Measurements from ENCODE around the gene NKD2. TPM values are rescaled to one million over a fixed set of nuclear protein-coding genes. Genes with fewer than 3 reads are reported as not detected.

The NKD2 gene
- total and polyA plus RNA-seq, 2 experiments from 2014 or later = not detected

DNA sequence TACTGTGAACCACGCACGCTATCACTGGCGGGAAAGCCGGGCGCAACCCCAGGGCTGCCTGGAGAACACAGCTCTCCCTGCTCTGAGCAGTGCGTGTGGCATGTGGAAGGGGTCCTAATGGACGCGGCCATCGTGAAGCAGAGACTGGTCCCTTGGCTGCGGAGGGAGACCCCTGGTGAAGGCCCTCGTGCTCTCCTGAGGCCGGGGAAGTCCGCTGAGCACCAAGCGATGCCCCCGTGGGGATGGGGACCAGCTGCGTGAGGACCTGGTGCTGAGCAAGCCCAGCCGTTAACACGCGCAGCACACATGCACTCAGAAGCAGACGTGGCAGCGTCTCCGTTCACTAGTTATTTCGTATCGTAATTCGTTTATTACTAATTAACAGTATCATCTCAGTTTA lies 78.8 kb downstream of the NKD2 start:
- H3K9me2 ChIP-seq (ENCODE audit: insufficient read depth) = no peaks in the 10 kb centered on the region
- in situ Hi-C loops (cut with MboI) = no loop called here
- H3F3A ChIP-seq (ENCODE audit: insufficient read depth) = no peaks in the 10 kb centered on the region
- no peaks in the 10 kb centered on the region for H3K27me3 ChIP-seq (replicated peaks; ENCODE audit: insufficient read depth)
- no peak for TF ChIP-seq EZH2phosphoT487 (IDR thresholded peaks at IDR 0.05; ENCODE audit: insufficient read depth, low read depth)
- H3K4me1 ChIP-seq (ENCODE audit: insufficient read depth) = no peaks in the 10 kb centered on the region
- no peak overlapping the region for H3K4me2 ChIP-seq (ENCODE audit: unreplicated experiment)
- H3K9me3 ChIP-seq (ENCODE audit: low read depth) = no peaks in the 10 kb centered on the region
- no peak overlapping the region for H3K27ac ChIP-seq
- no peak overlapping the region for H2AFZ ChIP-seq
- H3K79me2 ChIP-seq (ENCODE audit: insufficient read depth) = no peaks in the 10 kb centered on the region
- H3K4me3 ChIP-seq = no peak overlapping the region
- DNase-seq = no peak
- no peak overlapping the region for H3K9ac ChIP-seq
- 89 to 91% methylated on average over 25 of the region's 25 CpGs for WGBS, 2 experiments (ENCODE audit: low coverage in 1 of 2, low lambda C conversion rate in 2 of 2, missing lambda C conversion rate in 2 of 2)
- H4K20me1 ChIP-seq (ENCODE audit: insufficient read depth) = no peaks in the 10 kb centered on the region
- H3K36me3 ChIP-seq (ENCODE audit: low read depth) = no peaks in the 10 kb centered on the region

DNA sequence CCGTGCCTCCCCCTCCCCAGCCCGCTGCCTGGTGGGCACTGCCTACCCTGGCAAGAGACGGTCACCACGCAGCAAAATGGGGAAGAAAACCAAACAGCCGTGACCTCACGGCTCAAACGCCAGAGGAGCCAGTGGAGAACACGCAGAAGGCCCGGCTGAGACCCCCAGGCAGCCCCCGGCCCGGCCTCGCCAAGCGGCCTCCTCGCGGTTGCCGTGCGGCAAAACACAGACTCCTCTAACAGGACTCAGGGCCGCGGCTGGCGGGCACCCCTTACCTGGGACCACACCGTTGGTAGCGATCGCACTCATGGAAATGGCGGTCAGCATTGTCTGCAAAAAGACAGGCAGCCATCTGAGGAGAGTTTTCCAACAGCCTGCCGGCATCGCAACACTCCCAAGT lies 79.4 kb downstream of the NKD2 start:
- in situ Hi-C loops (cut with MboI) = no loop called here
- H3F3A ChIP-seq (ENCODE audit: insufficient read depth) = no peaks in the 10 kb centered on the region
- no peak overlapping the region for H3K9ac ChIP-seq
- H3K4me1 ChIP-seq (ENCODE audit: insufficient read depth) = no peaks in the 10 kb centered on the region
- H3K9me2 ChIP-seq (ENCODE audit: insufficient read depth) = no peaks in the 10 kb centered on the region
- no peak overlapping the region for H2AFZ ChIP-seq
- H3K36me3 ChIP-seq (ENCODE audit: low read depth) = no peaks in the 10 kb centered on the region
- H3K27me3 ChIP-seq (replicated peaks; ENCODE audit: insufficient read depth) = no peaks in the 10 kb centered on the region
- no peak overlapping the region for H3K27ac ChIP-seq
- no peaks in the 10 kb centered on the region for H3K79me2 ChIP-seq (ENCODE audit: insufficient read depth)
- no peak overlapping the region for H3K4me3 ChIP-seq
- WGBS, 2 experiments (ENCODE audit: low coverage in 1 of 2, low lambda C conversion rate in 2 of 2, missing lambda C conversion rate in 2 of 2) = 94 to 95% methylated on average over 19 to 26 of the region's 26 CpGs
- TF ChIP-seq EZH2phosphoT487 (IDR thresholded peaks at IDR 0.05; ENCODE audit: insufficient read depth, low read depth) = no peak
- TF ChIP-seq EZH2 (IDR thresholded peaks at IDR 0.05; ENCODE audit: insufficient read depth, poor library complexity, severe bottlenecking) = no peak
- no peak for DNase-seq
- H3K9me3 ChIP-seq (ENCODE audit: low read depth) = no peaks in the 10 kb centered on the region
- no peaks in the 10 kb centered on the region for H4K20me1 ChIP-seq (ENCODE audit: insufficient read depth)
- no peak overlapping the region for H3K4me2 ChIP-seq (ENCODE audit: unreplicated experiment)

Small RNA genes lying within 50 kb of the gene (microRNA-seq; reads per million reads assigned to microRNA genes)
- not detected for gene MIR4635 (ENCODE audit: borderline number of aligned reads)

Small RNA genes lying within 50 kb of the gene (small RNA-seq; reads per million reads assigned to genes)
- not detected for gene MIR4635 (ENCODE audit: low read depth, low replicate concordance)

Other genes with a start within 250 kb of the NKD2 start
- gene ZDHHC11B, start 224.1 kb upstream of the NKD2 start, total RNA-seq (2014; rRNA removed; shearing (Covaris generic)) = not detected in 2 replicates
- gene ZDHHC11B, start 224.1 kb upstream of the NKD2 start, polyA plus RNA-seq (2016; fragmentation: Nextera tagmentation; extraction: Ambion mirVana) = not detected in 2 replicates
- gene ZDHHC11, start 157.8 kb upstream of the NKD2 start, total RNA-seq (2014; rRNA removed; shearing (Covaris generic)) = 0.65 TPM in 1 of 2 replicates, not detected in the other
- 0.19 and 0.26 TPM in 2 replicates for gene ZDHHC11, start 157.8 kb upstream of the NKD2 start, polyA plus RNA-seq (2016; fragmentation: Nextera tagmentation; extraction: Ambion mirVana)
- gene BRD9, start 116.0 kb upstream of the NKD2 start, total RNA-seq (2014; rRNA removed; shearing (Covaris generic)) = 25.9 and 30.6 TPM in 2 replicates
- gene BRD9, start 116.0 kb upstream of the NKD2 start, polyA plus RNA-seq (2016; fragmentation: Nextera tagmentation; extraction: Ambion mirVana) = 16.8 and 18.2 TPM in 2 replicates
- 19.5 and 24.0 TPM in 2 replicates for gene TRIP13, start 115.9 kb upstream of the NKD2 start, total RNA-seq (2014; rRNA removed; shearing (Covaris generic))
- gene TRIP13, start 115.9 kb upstream of the NKD2 start, polyA plus RNA-seq (2016; fragmentation: Nextera tagmentation; extraction: Ambion mirVana) = 20.4 and 25.9 TPM in 2 replicates
- 1.6 and 1.9 TPM in 2 replicates for gene SLC12A7, start 103.3 kb downstream of the NKD2 start, total RNA-seq (2014; rRNA removed; shearing (Covaris generic))
- gene SLC12A7, start 103.3 kb downstream of the NKD2 start, polyA plus RNA-seq (2016; fragmentation: Nextera tagmentation; extraction: Ambion mirVana) = 0.46 and 0.75 TPM in 2 replicates
- not detected in 2 replicates for gene SLC6A19, start 192.8 kb downstream of the NKD2 start, total RNA-seq (2014; rRNA removed; shearing (Covaris generic))
- not detected in 2 replicates for gene SLC6A19, start 192.8 kb downstream of the NKD2 start, polyA plus RNA-seq (2016; fragmentation: Nextera tagmentation; extraction: Ambion mirVana)
- not detected in 2 replicates for gene SLC6A18, start 216.6 kb downstream of the NKD2 start, total RNA-seq (2014; rRNA removed; shearing (Covaris generic))
- gene SLC6A18, start 216.6 kb downstream of the NKD2 start, polyA plus RNA-seq (2016; fragmentation: Nextera tagmentation; extraction: Ambion mirVana) = not detected in 2 replicates